Choroid plexus epithelial cell (primary cell): ENCODE results near the gene TMEM196.

Experiments
- DNase-seq: peaks from one replicate; pipeline ENCODE4 v3.0.0-alpha.2; 2010; ENCODE audit warnings: low read depth
- H3K4me3 ChIP-seq: 2 replicates; pipeline ENCODE4 v1.5.1; 2011; ENCODE audit warnings: low read depth, mild to moderate bottlenecking, control low read depth, low read length, moderate library complexity
- TF ChIP-seq, protein P1 (sequence below): conservative IDR thresholded peaks from 2 replicates; pipeline ENCODE4 v1.5.1; 2011; ENCODE audit warnings: low read depth, mild to moderate bottlenecking, control low read depth, inconsistent platforms, low read length, moderate library complexity

Gene TMEM196

DNA sequence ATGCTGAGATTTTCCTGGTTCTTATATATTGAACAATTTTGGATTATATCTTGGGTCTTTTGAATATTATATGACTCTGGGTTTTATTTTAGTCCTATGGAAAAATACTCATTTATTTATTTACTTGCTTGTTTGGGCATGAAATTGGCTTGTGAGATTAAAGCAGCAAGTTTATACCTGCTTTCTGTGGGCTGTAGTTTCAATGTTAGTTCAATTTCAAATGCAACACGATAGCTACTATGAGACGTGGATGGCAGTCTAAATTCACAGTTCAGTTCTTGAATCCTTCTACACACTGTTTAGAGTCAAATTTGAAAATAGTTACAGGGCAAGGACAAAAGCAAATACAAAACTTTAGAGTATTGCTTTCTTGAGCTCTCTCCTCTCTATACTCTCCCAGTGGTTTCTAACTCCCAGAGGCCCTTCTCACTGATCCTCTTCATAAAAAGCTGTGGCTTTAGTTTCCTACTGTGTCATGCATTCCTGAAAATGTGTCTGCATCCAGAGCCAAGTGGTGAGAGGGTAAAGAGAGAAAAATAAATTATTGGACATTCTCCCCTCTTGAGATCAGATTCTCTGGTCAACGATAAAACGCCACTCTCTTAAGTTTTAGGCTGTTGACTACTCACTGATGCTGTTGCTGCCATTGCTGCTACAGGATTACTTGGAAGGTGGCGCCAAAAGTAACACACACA lies 99.0 kb downstream of the TMEM196 start:
- DNase-seq, result peak; percentile 72
- TF ChIP-seq, protein P1, sequence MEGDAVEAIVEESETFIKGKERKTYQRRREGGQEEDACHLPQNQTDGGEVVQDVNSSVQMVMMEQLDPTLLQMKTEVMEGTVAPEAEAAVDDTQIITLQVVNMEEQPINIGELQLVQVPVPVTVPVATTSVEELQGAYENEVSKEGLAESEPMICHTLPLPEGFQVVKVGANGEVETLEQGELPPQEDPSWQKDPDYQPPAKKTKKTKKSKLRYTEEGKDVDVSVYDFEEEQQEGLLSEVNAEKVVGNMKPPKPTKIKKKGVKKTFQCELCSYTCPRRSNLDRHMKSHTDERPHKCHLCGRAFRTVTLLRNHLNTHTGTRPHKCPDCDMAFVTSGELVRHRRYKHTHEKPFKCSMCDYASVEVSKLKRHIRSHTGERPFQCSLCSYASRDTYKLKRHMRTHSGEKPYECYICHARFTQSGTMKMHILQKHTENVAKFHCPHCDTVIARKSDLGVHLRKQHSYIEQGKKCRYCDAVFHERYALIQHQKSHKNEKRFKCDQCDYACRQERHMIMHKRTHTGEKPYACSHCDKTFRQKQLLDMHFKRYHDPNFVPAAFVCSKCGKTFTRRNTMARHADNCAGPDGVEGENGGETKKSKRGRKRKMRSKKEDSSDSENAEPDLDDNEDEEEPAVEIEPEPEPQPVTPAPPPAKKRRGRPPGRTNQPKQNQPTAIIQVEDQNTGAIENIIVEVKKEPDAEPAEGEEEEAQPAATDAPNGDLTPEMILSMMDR, result no peak
- no peak overlapping the region for H3K4me3 ChIP-seq

DNA sequence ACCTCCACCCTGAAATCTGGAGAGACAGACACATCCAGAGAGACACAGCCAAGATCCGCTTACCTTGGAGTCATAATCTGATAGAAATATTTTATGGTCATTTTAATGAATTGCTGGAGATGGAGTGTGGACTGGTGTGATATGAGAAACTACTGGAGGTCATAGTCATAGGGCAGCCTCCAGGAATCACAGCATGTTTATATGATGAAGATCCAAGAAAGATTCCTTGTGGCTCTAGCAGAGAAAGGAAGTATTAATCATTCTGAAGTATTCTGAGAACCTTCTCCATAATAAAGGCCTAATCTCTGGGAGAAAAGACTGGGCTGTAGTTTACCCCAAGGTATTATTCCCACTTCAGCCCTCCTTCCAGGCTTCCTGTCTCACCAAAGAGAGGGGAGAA lies 102.6 kb downstream of the TMEM196 start:
- DNase-seq, result peak; percentile 2
- TF ChIP-seq, protein P1, result no peak
- no peak overlapping the region for H3K4me3 ChIP-seq
